Heart left ventricle (tissue), 16 donors: ENCODE data around the gene CCDC127. TPM values are rescaled to one million over a fixed set of nuclear protein-coding genes. Genes with fewer than 3 reads are reported as not detected.

Experiments used
- ATAC-seq, 4 donors: fragments of 200-7000 bp; cut with Tn5 transposase; one replicate each; pipeline ENCODE4 v1.9.1; 2020 to 2022; ENCODE audit warnings: moderate library complexity in 4 of 4, mild to moderate bottlenecking in 3 of 4, moderate number of reproducible peaks in 1 of 4
- DNase-seq, 5 donors: peaks; one replicate each; pipeline ENCODE4 v3.0.0-alpha.2; 2020
- H3K27ac ChIP-seq, 12 donors: fragments of 200-600 bp; sonication (generic) in 4 of 12; one replicate each; pipeline versions ENCODE4 v1.5.0 to v1.8.0; 2016 to 2022; ENCODE audit warnings: mild to moderate bottlenecking in 2 of 12
- H3K27me3 ChIP-seq, 9 donors: fragments of 200-600 bp; sonication (generic) in 2 of 9; one replicate each; pipeline versions ENCODE4 v1.5.1 to v1.8.0; 2016 to 2022; ENCODE audit warnings: mild to moderate bottlenecking in 3 of 9
- H3K36me3 ChIP-seq, 9 donors: fragments of 200-600 bp; sonication (generic) in 2 of 9; one replicate each; pipeline versions ENCODE4 v1.5.0 to v1.8.0; 2018 to 2022; ENCODE audit warnings: mild to moderate bottlenecking in 2 of 9
- H3K4me1 ChIP-seq, 12 donors: fragments of 200-600 bp; sonication (generic) in 4 of 12; one replicate each; pipeline versions ENCODE4 v1.5.0 to v1.8.0; 2016 to 2022; ENCODE audit warnings: mild to moderate bottlenecking in 3 of 12
- H3K4me3 ChIP-seq, 12 donors: fragments of 200-600 bp; sonication (generic) in 4 of 12; one replicate each; pipeline versions ENCODE4 v1.5.0 to v1.8.0; 2017 to 2022; ENCODE audit warnings: mild to moderate bottlenecking in 9 of 12, moderate library complexity in 4 of 12
- H3K9me3 ChIP-seq, 12 donors: fragments of 200-600 bp; sonication (generic) in 4 of 12; one replicate each; pipeline versions ENCODE4 v1.5.0 to v1.8.0; 2016 to 2022; ENCODE audit warnings: mild to moderate bottlenecking in 1 of 12
- CTCF ChIP-seq, 12 donors: fragments of 200-600 bp; sonication (generic) in 4 of 12; IDR thresholded peaks; one replicate each; pipeline versions ENCODE4 v1.5.0 to v1.8.0; 2018 to 2022; ENCODE audit warnings: antibody characterized with exemption in 12 of 12, mild to moderate bottlenecking in 5 of 12
- POLR2A ChIP-seq, 2 donors: fragments of 450-650 bp; IDR thresholded peaks; one replicate each; pipeline ENCODE4 v1.6.1; 2017; ENCODE audit warnings: antibody characterized with exemption in 2 of 2, mild to moderate bottlenecking in 2 of 2, moderate library complexity in 2 of 2
- WGBS, 4 donors: extraction: QIAGEN DNeasy Blood & Tissue Kit in 2 of 4; methylation state at CpG; one replicate each; pipeline versions ENCODE4 v1.1.5 to v1.1.7; 2013 to 2018; 5-methylcytosine and 5-hydroxymethylcytosine counted together
- intact Hi-C, 10 donors: fragments of 100-400 bp; cut with DNase I; formaldehyde crosslinking; loops; one replicate each; pipeline versions ENCODE4 v1.11.1 to v1.14.2; 2022
- polyA plus RNA-seq, 2 donors: library from polyadenylated mRNA; stranded (reverse); fragments of 200-250 nt; gene quantifications; one replicate each; pipeline ENCODE4 v1.2.3, GENCODE V29; 2013
- total RNA-seq, 9 donors: library from RNA; depleted of rRNA in 2 of 9; stranded (reverse); fragments of >200 nt in 2 of 9; fragmentation: NEBNext Ultra II Directional in 3 of 9; extraction: Animal tissue kit (Norgen Biotek cat#: 25700) in 3 of 9; gene quantifications; one replicate each; pipeline versions ENCODE4 v1.1.0 to v1.2.4, GENCODE V29; 2016 to 2023
- donor health status: ischemic (EF 13 %, LVEDD 7.1; RV severe dilation, severe dysfunction).
- donor health status: healthy with polysubstance abuse.
- donor health status: DM: no; HTN: yes; CAD: no.
- donor health status: DM: no; HTN: no; CAD: no.
- donor health status: ischemic (EF 25% LVEDD 6.9; RV normal size, moderate dysfunction).
- donor health status: ischemic (EF 25% LVEDD 5.7; RV mildly dilated, moderate dysfunction).
- donor health status: healthy.
- donor health status: DM: yes; HTN: yes; CAD: no.
- donor health status: ischemic (EF 35%, LVEDD 5.7; RV mildly dilated, moderate dysfunction).
- donor health status: nonischemic (EF 11% LVEDD 7.7; RV severe dilation, severe dysfunction).
- donor health status: DM: yes; HTN: yes; CAD: no.
- donor health status: PGD.
- donor health status: ischemic (EF 29% LVEDD 5.4; RV normal size, mild dysfunction).
- donor health status: nonischemic (EF 23%, LVEDD 6.1; RV moderate dilation, normal function).

CCDC127 gene
- total and polyA plus RNA-seq, 11 donors: 4.8 to 10.3 (median 7.5) TPM

- H3K4me1 ChIP-seq: peaks cover 0 to 21% (median 13%) of the 10 kb centered on the region in 12 donors
- WGBS, 4 donors: 77 to 87% (median 84%) methylated on average over 7 of the region's 7 CpGs
Observed at GRCh38 chr5:184471-184870, 33.5 kb downstream of the CCDC127 start.

GRCh38 chr5:182126-182525 is 35.8 kb downstream of the CCDC127 start:
- TF ChIP-seq CTCF (IDR thresholded peaks at IDR 0.05) (no peak), POLR2A (IDR thresholded peaks at IDR 0.05) (no peak)
- DNase-seq (peak in 2 of 5 donors; percentile 12 to 51), ATAC-seq (no peak)
- 93 to 98% (median 94%) methylated on average over 11 to 12 of the region's 12 CpGs for WGBS, 4 donors
- no peaks in the 10 kb centered on the region for H3K36me3 ChIP-seq
- no peaks in the 10 kb centered on the region for H3K9me3 ChIP-seq
- peaks cover 0 to 7% (median 0%) of the 10 kb centered on the region in 12 donors for H3K4me1 ChIP-seq
- peaks cover 0 to 6% (median 0%) of the 10 kb centered on the region in 9 donors for H3K27me3 ChIP-seq
- H3K27ac ChIP-seq: no peak overlapping the region
- intact Hi-C loops: loop anchor here in 1 of 10 donors (5.0 kb wide), 1 partner anchor 130 kb away; no protein-coding TSS in a partner anchor
- no peak overlapping the region for H3K4me3 ChIP-seq

More at GRCh38 chr5:184471-184870, 33.5 kb downstream of the CCDC127 start:
- intact Hi-C loops: loop anchor here in 1 of 10 donors (5.0 kb wide), 1 partner anchor 128 kb away; no protein-coding TSS in a partner anchor
- no peaks in the 10 kb centered on the region for H3K9me3 ChIP-seq
- H3K4me3 ChIP-seq: no peak overlapping the region
- TF ChIP-seq CTCF (IDR thresholded peaks at IDR 0.05): no peak
- no peak for TF ChIP-seq POLR2A (IDR thresholded peaks at IDR 0.05)
- DNase-seq (peak in 1 of 5 donors; percentile 1), ATAC-seq (no peak)
- H3K36me3 ChIP-seq: no peaks in the 10 kb centered on the region
- no peaks in the 10 kb centered on the region for H3K27me3 ChIP-seq
- H3K27ac ChIP-seq: no peak overlapping the region

GRCh38 chr5:181566-181965 is 36.4 kb downstream of the CCDC127 start:
- WGBS, 4 donors: 88 to 96% (median 94%) methylated on average over 15 to 22 of the region's 22 CpGs
- ATAC-seq (no peak), DNase-seq (peak in 2 of 5 donors; percentile 20 to 51)
- Histone ChIP-seq H3K4me1 (peaks cover 0 to 7% (median 0%) of the 10 kb centered on the region in 12 donors), H3K36me3 (no peaks in the 10 kb centered on the region), H3K27me3 (peaks cover 0 to 6% (median 0%) of the 10 kb centered on the region in 9 donors), H3K27ac (no peak overlapping the region), H3K9me3 (no peaks in the 10 kb centered on the region), H3K4me3 (no peak overlapping the region)
- TF ChIP-seq POLR2A (IDR thresholded peaks at IDR 0.05) (no peak), CTCF (IDR thresholded peaks at IDR 0.05) (no peak)
- intact Hi-C loops: loop anchor here in 1 of 10 donors (5.0 kb wide), 1 partner anchor 131 kb away; no protein-coding TSS in a partner anchor

GRCh38 chr5:181160-181559 is 36.8 kb downstream of the CCDC127 start:
- peaks cover 0 to 7% (median 0%) of the 10 kb centered on the region in 12 donors for H3K4me1 ChIP-seq
- peak in 2 of 5 donors; percentile 9 to 22 for DNase-seq

More at GRCh38 chr5:181160-181559, 36.8 kb downstream of the CCDC127 start:
- intact Hi-C loops: loop anchor here in 1 of 10 donors (5.0 kb wide), 1 partner anchor 131 kb away; no protein-coding TSS in a partner anchor
- Histone ChIP-seq H3K9me3 (no peaks in the 10 kb centered on the region), H3K4me3 (no peak overlapping the region), H3K27ac (no peak overlapping the region), H3K27me3 (peaks cover 0 to 6% (median 0%) of the 10 kb centered on the region in 9 donors), H3K36me3 (no peaks in the 10 kb centered on the region)
- WGBS, 4 donors: 88 to 92% (median 91%) methylated on average over 9 of the region's 9 CpGs
- no peak for ATAC-seq
- TF ChIP-seq CTCF (IDR thresholded peaks at IDR 0.05): no peak
- TF ChIP-seq POLR2A (IDR thresholded peaks at IDR 0.05): no peak
